Spleen (tissue), 11 donors: ENCODE results near the gene LAMP1. TPM values are rescaled to one million over a fixed set of nuclear protein-coding genes. Genes with fewer than 3 reads are reported as not detected.

Experiments used
- DNase-seq: peaks from one replicate; pipeline ENCODE4 v3.0.0-alpha.2; 2020
- H3K27ac ChIP-seq, 8 donors: fragments of 200-600 bp; sonication (generic) in 7 of 8; 1 replicate in 4 of 8; 2 replicates in 4 of 8; pipeline versions ENCODE4 v1.5.0 to v1.8.0; 2016 to 2021; ENCODE audit warnings: inconsistent platforms in 4 of 8, mild to moderate bottlenecking in 4 of 8, moderate library complexity in 1 of 8
- H3K27me3 ChIP-seq, 7 donors: fragments of 200-600 bp; sonication (generic) in 6 of 7; replicated peaks in 1 of 7; 1 replicate in 4 of 7; 2 replicates in 3 of 7; pipeline versions ENCODE4 v1.5.0 to v1.8.0; 2016 to 2021; ENCODE audit warnings: inconsistent platforms in 3 of 7, mild to moderate bottlenecking in 1 of 7
- H3K36me3 ChIP-seq, 6 donors: fragments of 200-600 bp; sonication (generic) in 5 of 6; 1 replicate in 4 of 6; 2 replicates in 2 of 6; pipeline versions ENCODE4 v1.5.0 to v1.8.0; 2016 to 2021; ENCODE audit warnings: inconsistent platforms in 2 of 6
- H3K4me1 ChIP-seq, 6 donors: fragments of 200-600 bp; sonication (generic) in 5 of 6; 1 replicate in 3 of 6; 2 replicates in 3 of 6; pipeline versions ENCODE4 v1.5.0 to v1.8.0; 2016 to 2021; ENCODE audit warnings: inconsistent platforms in 3 of 6
- H3K4me3 ChIP-seq, 8 donors: fragments of 200-600 bp; sonication (generic) in 7 of 8; 1 replicate in 4 of 8; 2 replicates in 4 of 8; pipeline versions ENCODE4 v1.5.0 to v1.8.0; 2016 to 2021; ENCODE audit warnings: inconsistent platforms in 4 of 8, mild to moderate bottlenecking in 4 of 8, moderate library complexity in 2 of 8
- H3K9me3 ChIP-seq, 8 donors: fragments of 200-600 bp; sonication (generic) in 7 of 8; 1 replicate in 4 of 8; 2 replicates in 4 of 8; pipeline versions ENCODE4 v1.5.0 to v1.8.0; 2016 to 2021; ENCODE audit warnings: inconsistent platforms in 4 of 8
- CTCF ChIP-seq, 11 experiments: fragments of 200-600 bp in 7 of 11; fragments of 450-650 bp in 4 of 11; sonication (generic) in 4 of 11; IDR thresholded peaks in 8 of 11; conservative IDR thresholded peaks in 3 of 11; 1 replicate in 7 of 11; 2 replicates in 4 of 11; pipeline versions ENCODE4 v1.4.0 to v1.8.0; 2016 to 2021; ENCODE audit warnings: antibody characterized with exemption in 11 of 11, inconsistent platforms in 4 of 11, mild to moderate bottlenecking in 1 of 11
- POLR2A ChIP-seq, 3 donors: fragments of 450-650 bp; IDR thresholded peaks; one replicate each; pipeline ENCODE4 v1.5.1; 2017; ENCODE audit warnings: antibody characterized with exemption in 3 of 3, mild to moderate bottlenecking in 1 of 3
- POLR2AphosphoS5 ChIP-seq, 3 donors: sonication (generic); formaldehyde crosslinking; IDR thresholded peaks; one replicate each; pipeline ENCODE4 v1.5.1; 2017; ENCODE audit warnings: antibody characterized with exemption in 3 of 3
- WGBS, 5 donors: extraction: QIAGEN DNeasy Blood & Tissue Kit in 3 of 5; methylation state at CpG; one replicate each; pipeline versions ENCODE4 v1.1.5 to v1.1.7; 2013 to 2018; 5-methylcytosine and 5-hydroxymethylcytosine counted together
- intact Hi-C: fragments of 100-400 bp; cut with DNase I; formaldehyde crosslinking; loops from one replicate; pipeline ENCODE4 v1.15.0; 2023; ENCODE audit warnings: low total_unique reads
- polyA plus RNA-seq, 3 donors: library from polyadenylated mRNA; stranded (reverse); fragments of 200-250 nt; gene quantifications; one replicate each; pipeline ENCODE4 v1.2.1, GENCODE V29; 2013
- total RNA-seq, 7 donors: library from RNA; depleted of rRNA in 3 of 7; stranded (reverse); fragments of >200 nt in 3 of 7; fragmentation: NEBNext Ultra II Directional in 4 of 7; extraction: Animal tissue kit (Norgen Biotek cat#: 25700) in 4 of 7; gene quantifications; one replicate each; pipeline versions ENCODE4 v1.1.0 to v1.2.1, GENCODE V29; 2016 to 2021
- donor health status: healthy with polysubstance abuse.
- donor health status: DM: no; HTN: no; CAD: no; lungs with moderate emphysema.
- donor health status: DM: no; HTN: no; CAD: no.
- donor health status: Bipolar disorder and iron deficiency.
- donor health status: healthy.
- donor health status: DM: no; HTN: no; CAD: no.
- donor health status: DM: yes; HTN: yes; CAD: no.

Gene LAMP1
- total and polyA plus RNA-seq, 10 donors, result 27.0 to 210 (median 141) TPM

DNA sequence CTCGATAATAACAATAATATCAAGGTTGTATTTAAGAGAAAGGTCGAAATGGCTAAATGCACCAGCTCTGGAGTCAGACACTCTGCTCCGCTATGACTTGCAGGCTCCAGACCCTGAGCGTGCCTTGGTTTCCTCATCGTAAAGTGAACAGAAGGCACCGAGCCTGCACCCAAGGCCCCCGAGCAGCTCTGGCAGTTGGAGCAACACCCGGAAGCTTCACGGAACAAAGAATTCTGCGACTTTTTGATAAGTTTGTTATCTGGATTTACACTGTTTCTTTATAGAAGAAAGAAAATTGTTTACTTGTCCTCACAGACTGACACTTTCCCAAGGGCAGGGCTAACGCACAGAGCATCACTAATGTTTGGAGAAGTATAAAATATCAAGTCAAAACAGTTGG lies 62.5 kb downstream of the LAMP1 start:
- H3K4me3 ChIP-seq, result no peak overlapping the region
- intact Hi-C loops, result no loop called here
- 87 to 96% (median 88%) methylated on average over 11 of the region's 11 CpGs for WGBS, 5 donors
- no peak overlapping the region for H3K27ac ChIP-seq
- TF ChIP-seq CTCF (IDR thresholded peaks at IDR 0.05 in 8 of 11, conservative IDR thresholded peaks at IDR 0.05 in 3 of 11) (no peak), POLR2AphosphoS5 (IDR thresholded peaks at IDR 0.05) (no peak), POLR2A (IDR thresholded peaks at IDR 0.05) (no peak)
- peaks cover 0 to 7% (median 0%) of the 10 kb centered on the region in 6 donors for H3K36me3 ChIP-seq
- H3K27me3 ChIP-seq, result peaks cover 0 to 51% (median 21%) of the 10 kb centered on the region in 7 donors
- DNase-seq, result no peak
- no peaks in the 10 kb centered on the region for H3K9me3 ChIP-seq
- H3K4me1 ChIP-seq, result peaks cover 0 to 32% (median 16%) of the 10 kb centered on the region in 6 donors

GRCh38 chr13:113360446-113360845 lies 63.4 kb downstream of the LAMP1 start:
- H3K4me1 ChIP-seq, result peaks cover 0 to 36% (median 20%) of the 10 kb centered on the region in 6 donors
- TF ChIP-seq POLR2AphosphoS5 (IDR thresholded peaks at IDR 0.05) (no peak), POLR2A (IDR thresholded peaks at IDR 0.05) (no peak), CTCF (IDR thresholded peaks at IDR 0.05 in 8 of 11, conservative IDR thresholded peaks at IDR 0.05 in 3 of 11) (no peak)
- no peak overlapping the region for H3K27ac ChIP-seq
- no peaks in the 10 kb centered on the region for H3K9me3 ChIP-seq
- peaks cover 0 to 60% (median 27%) of the 10 kb centered on the region in 7 donors for H3K27me3 ChIP-seq
- WGBS, 5 donors, result 89 to 97% (median 95%) methylated on average over 6 of the region's 6 CpGs
- intact Hi-C loops, result no loop called here
- H3K4me3 ChIP-seq, result no peak overlapping the region
- no peak for DNase-seq
- no peaks in the 10 kb centered on the region for H3K36me3 ChIP-seq

DNA sequence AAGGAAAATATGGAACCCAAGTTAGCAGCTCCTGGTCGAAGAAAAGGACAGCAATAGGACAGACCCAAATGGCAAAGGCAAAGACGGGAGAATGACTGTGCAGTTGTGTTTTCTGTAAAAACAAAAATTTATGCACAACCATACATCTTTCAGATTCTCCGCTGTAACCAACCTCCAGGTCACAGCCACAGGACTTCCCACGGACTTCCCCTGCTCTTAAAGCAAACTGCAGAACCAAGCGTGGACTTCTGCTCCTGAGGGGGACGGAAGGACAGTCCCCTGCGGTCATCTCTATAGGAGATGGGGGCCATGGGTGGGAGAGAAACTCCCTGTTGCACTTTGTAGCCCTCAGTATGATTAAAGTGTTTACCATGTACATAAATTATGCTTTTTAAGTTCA lies 64.4 kb downstream of the LAMP1 start:
- TF ChIP-seq POLR2A (IDR thresholded peaks at IDR 0.05), result no peak
- TF ChIP-seq CTCF (IDR thresholded peaks at IDR 0.05 in 8 of 11, conservative IDR thresholded peaks at IDR 0.05 in 3 of 11), result no peak
- TF ChIP-seq POLR2AphosphoS5 (IDR thresholded peaks at IDR 0.05), result no peak
- no peaks in the 10 kb centered on the region for H3K9me3 ChIP-seq
- DNase-seq, result no peak
- no peaks in the 10 kb centered on the region for H3K36me3 ChIP-seq
- H3K4me3 ChIP-seq, result no peak overlapping the region
- peaks cover 0 to 36% (median 20%) of the 10 kb centered on the region in 6 donors for H3K4me1 ChIP-seq
- H3K27ac ChIP-seq, result no peak overlapping the region
- 8 to 24% (median 15%) methylated on average over 7 of the region's 7 CpGs for WGBS, 5 donors
- H3K27me3 ChIP-seq, result peaks cover 0 to 70% (median 27%) of the 10 kb centered on the region in 7 donors
- intact Hi-C loops, result no loop called here

DNA sequence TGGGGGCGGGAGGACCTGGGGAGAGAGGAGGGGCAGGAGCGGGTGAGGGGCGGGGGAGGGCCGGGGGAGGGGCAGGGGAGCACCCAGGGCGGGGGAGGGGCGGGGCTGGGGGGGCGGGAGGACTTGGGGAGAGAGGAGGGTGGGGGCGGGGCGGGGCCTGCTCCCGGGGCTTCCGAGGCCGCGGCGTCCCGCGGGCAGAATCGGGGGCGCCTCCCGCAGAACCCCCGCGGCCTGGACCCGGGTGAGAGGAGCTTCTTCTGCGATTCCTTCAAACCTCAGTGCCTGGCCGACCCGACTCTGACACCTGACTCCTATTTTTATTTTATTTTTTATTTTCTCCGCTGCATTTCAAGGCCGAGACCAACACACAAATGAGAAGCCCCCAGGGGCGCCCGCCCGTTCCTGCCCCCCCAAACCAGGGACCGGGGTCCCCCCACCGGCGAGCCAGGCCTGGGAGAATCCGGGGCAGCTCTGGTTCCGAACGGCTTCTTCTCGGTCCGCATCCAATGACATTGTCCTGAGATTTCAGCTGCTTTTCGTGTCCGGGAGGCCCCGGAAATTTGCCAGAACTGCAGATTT lies 67.4 kb downstream of the LAMP1 start:
- 17 to 29% (median 20%) methylated on average over 21 to 32 of the region's 41 CpGs for WGBS, 5 donors
- H3K4me3 ChIP-seq, result peak overlapping the region in 6 of 8 donors; percentile 24 to 76 (median 34)
- intact Hi-C loops, result no loop called here
- peaks cover 0 to 36% (median 20%) of the 10 kb centered on the region in 6 donors for H3K4me1 ChIP-seq
- no peaks in the 10 kb centered on the region for H3K36me3 ChIP-seq
- no peaks in the 10 kb centered on the region for H3K9me3 ChIP-seq
- peaks cover 0 to 71% (median 27%) of the 10 kb centered on the region in 7 donors for H3K27me3 ChIP-seq
- peak overlapping the region in 7 of 8 donors; percentile 29 to 68 (median 59) for H3K27ac ChIP-seq
- TF ChIP-seq CTCF (IDR thresholded peaks at IDR 0.05 in 8 of 11, conservative IDR thresholded peaks at IDR 0.05 in 3 of 11) (no peak), POLR2AphosphoS5 (IDR thresholded peaks at IDR 0.05) (peak in 1 of 3 donors; percentile 45), POLR2A (IDR thresholded peaks at IDR 0.05) (no peak)
- no peak for DNase-seq
